Astrocyte (in vitro differentiated cells and primary cell): ENCODE measurements around the gene GPR42.

ENCODE experiments used
- CTCF ChIP-seq: IDR thresholded peaks from 2 replicates; pipeline ENCODE4 v1.5.1; 2011; ENCODE audit warnings: low read depth, mild to moderate bottlenecking, inconsistent platforms, low read length, moderate library complexity; ENCODE audit not compliant: insufficient read depth
- EZH2 ChIP-seq: IDR thresholded peaks from 2 replicates; pipeline ENCODE4 v1.6.1; 2012; ENCODE audit warnings: mild to moderate bottlenecking, low read length, inconsistent platforms; ENCODE audit not compliant: insufficient read depth

DNA sequence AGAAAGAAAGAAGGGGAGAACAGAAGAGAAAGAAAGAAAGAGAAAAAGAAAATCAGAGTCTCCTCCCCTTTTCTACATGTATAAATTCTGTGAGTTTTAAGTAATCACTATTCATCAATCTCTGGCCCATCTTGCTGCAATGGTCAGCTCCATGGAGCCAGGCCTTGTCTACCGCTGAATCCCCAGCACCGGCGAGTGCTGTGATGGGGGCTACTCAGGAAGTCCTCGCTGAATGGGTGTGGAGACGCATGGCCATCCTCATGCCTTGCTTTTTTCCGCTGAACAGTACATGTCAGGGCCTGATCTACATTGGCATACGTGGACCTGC is 29.9 kb downstream of the GPR42 start:
- TF ChIP-seq CTCF: no peak
- no peak for TF ChIP-seq EZH2
